Measurements from ENCODE around the gene SPON1.

The SPON1 gene

GRCh38 chr11:14021738-14022137 lies 59.2 kb downstream of the SPON1 start:
- TF ChIP-seq CTCF (conservative IDR thresholded peaks at IDR 0.05; ENCODE audit: low read length) (no peak), EZH2phosphoT487 (IDR thresholded peaks at IDR 0.05; ENCODE audit: borderline replicate concordance) (no peak)
- Histone ChIP-seq H3F3A (ENCODE audit: low read depth) (no peaks in the 10 kb centered on the region), H3K79me2 (ENCODE audit: insufficient read depth, low read length) (no peaks in the 10 kb centered on the region), H3K4me1 (ENCODE audit: insufficient read depth, low read length, poor library complexity, severe bottlenecking) (no peaks in the 10 kb centered on the region), H3K4me3 (ENCODE audit: low read length, poor library complexity, severe bottlenecking) (no peak overlapping the region), H3K36me3 (ENCODE audit: insufficient read depth, low read length) (no peaks in the 10 kb centered on the region), H3K27me3 (ENCODE audit: insufficient read depth, low read length, poor library complexity, severe bottlenecking) (no peaks in the 10 kb centered on the region), H4K20me1 (ENCODE audit: insufficient read depth, low read length, poor library complexity, severe bottlenecking) (no peaks in the 10 kb centered on the region), H3K9ac (ENCODE audit: low read depth, low read length, poor library complexity, severe bottlenecking) (no peak overlapping the region), H3K4me2 (ENCODE audit: low read depth, low read length, poor library complexity, severe bottlenecking) (no peak overlapping the region), H3K9me2 (replicated peaks; ENCODE audit: low read depth, low read length) (no peaks in the 10 kb centered on the region), H3K9me3 (ENCODE audit: insufficient read depth, low read depth, low read length) (no peaks in the 10 kb centered on the region), H2AFZ (ENCODE audit: low read length) (no peak overlapping the region)

- Histone ChIP-seq H3K79me2 (ENCODE audit: insufficient read depth, low read length) (no peaks in the 10 kb centered on the region), H3K4me3 (ENCODE audit: low read length, poor library complexity, severe bottlenecking) (no peak overlapping the region), H3K9me3 (ENCODE audit: insufficient read depth, low read depth, low read length) (no peaks in the 10 kb centered on the region), H4K20me1 (ENCODE audit: insufficient read depth, low read length, poor library complexity, severe bottlenecking) (no peaks in the 10 kb centered on the region), H3K36me3 (ENCODE audit: insufficient read depth, low read length) (no peaks in the 10 kb centered on the region), H3K9ac (ENCODE audit: low read depth, low read length, poor library complexity, severe bottlenecking) (no peak overlapping the region), H3K4me2 (ENCODE audit: low read depth, low read length, poor library complexity, severe bottlenecking) (no peak overlapping the region), H3K27me3 (ENCODE audit: insufficient read depth, low read length, poor library complexity, severe bottlenecking) (no peaks in the 10 kb centered on the region), H3K9me2 (replicated peaks; ENCODE audit: low read depth, low read length) (no peaks in the 10 kb centered on the region), H2AFZ (ENCODE audit: low read length) (no peak overlapping the region), H3F3A (ENCODE audit: low read depth) (no peaks in the 10 kb centered on the region), H3K4me1 (ENCODE audit: insufficient read depth, low read length, poor library complexity, severe bottlenecking) (no peaks in the 10 kb centered on the region)
- no peak for TF ChIP-seq CTCF (conservative IDR thresholded peaks at IDR 0.05; ENCODE audit: low read length)
- TF ChIP-seq EZH2phosphoT487 (IDR thresholded peaks at IDR 0.05; ENCODE audit: borderline replicate concordance), result no peak
Observed at GRCh38 chr11:14022251-14022650, 59.7 kb downstream of the SPON1 start.

- H4K20me1 ChIP-seq (ENCODE audit: insufficient read depth, low read length, poor library complexity, severe bottlenecking), result no peaks in the 10 kb centered on the region
- no peaks in the 10 kb centered on the region for H3K4me1 ChIP-seq (ENCODE audit: insufficient read depth, low read length, poor library complexity, severe bottlenecking)
- H2AFZ ChIP-seq (ENCODE audit: low read length), result no peak overlapping the region
- H3K27me3 ChIP-seq (ENCODE audit: insufficient read depth, low read length, poor library complexity, severe bottlenecking), result no peaks in the 10 kb centered on the region
- no peaks in the 10 kb centered on the region for H3K36me3 ChIP-seq (ENCODE audit: insufficient read depth, low read length)
- TF ChIP-seq CTCF (conservative IDR thresholded peaks at IDR 0.05; ENCODE audit: low read length), result no peak
- TF ChIP-seq EZH2phosphoT487 (IDR thresholded peaks at IDR 0.05; ENCODE audit: borderline replicate concordance), result no peak
- no peaks in the 10 kb centered on the region for H3K9me2 ChIP-seq (replicated peaks; ENCODE audit: low read depth, low read length)
- no peaks in the 10 kb centered on the region for H3K79me2 ChIP-seq (ENCODE audit: insufficient read depth, low read length)
- no peaks in the 10 kb centered on the region for H3K9me3 ChIP-seq (ENCODE audit: insufficient read depth, low read depth, low read length)
- no peak overlapping the region for H3K4me3 ChIP-seq (ENCODE audit: low read length, poor library complexity, severe bottlenecking)
- no peak overlapping the region for H3K4me2 ChIP-seq (ENCODE audit: low read depth, low read length, poor library complexity, severe bottlenecking)
- H3F3A ChIP-seq (ENCODE audit: low read depth), result no peaks in the 10 kb centered on the region
- no peak overlapping the region for H3K9ac ChIP-seq (ENCODE audit: low read depth, low read length, poor library complexity, severe bottlenecking)
Observed at GRCh38 chr11:14022821-14023220, 60.3 kb downstream of the SPON1 start.

Data from Loucy (cell line).